Activated naive CD8-positive, alpha-beta T cell treated with anti-CD3 and anti-CD28 coated beads, Interleukin-2, amount 50 U/mL, for 16 hours (primary cell): Measurements from ENCODE around the gene HNRNPL.
"Not testable (repeated sequence)": the region's sequence is repeated elsewhere in the genome, so short reads cannot be mapped to it uniquely, and the experiment has no call there.

ENCODE experiments used
- DNase-seq: peaks from one replicate; pipeline ENCODE4 v3.0.0-alpha.2; 2020; ENCODE audit warnings: low read depth, low spot score

HNRNPL gene

GRCh38 chr19:38869836-38870607, 20.2 kb upstream of the HNRNPL start:
- DNase-seq: peak; percentile 86

GRCh38 chr19:38869160-38869835, 19.5 kb upstream of the HNRNPL start:
- no peak for DNase-seq

- DNase-seq: no peak
Observed at GRCh38 chr19:38868551-38868950, 18.8 kb upstream of the HNRNPL start.

GRCh38 chr19:38867171-38867780, 17.5 kb upstream of the HNRNPL start:
- DNase-seq: no peak

- no peak for DNase-seq
Observed at GRCh38 chr19:38862321-38863059, 12.7 kb upstream of the HNRNPL start.

- DNase-seq: no peak
Observed at GRCh38 chr19:38861368-38861767, 11.6 kb upstream of the HNRNPL start.

- not testable (repeated sequence) for DNase-seq
Observed at GRCh38 chr19:38859631-38860204, 9.9 kb upstream of the HNRNPL start.

- DNase-seq: no peak
Observed at GRCh38 chr19:38856813-38857212, 7.0 kb upstream of the HNRNPL start.

- not testable (repeated sequence) for DNase-seq
Observed at GRCh38 chr19:38855751-38856150, 6.0 kb upstream of the HNRNPL start.

GRCh38 chr19:38854961-38855360, 5.2 kb upstream of the HNRNPL start:
- not testable (repeated sequence) for DNase-seq

- DNase-seq: no peak
Observed at GRCh38 chr19:38853214-38853613, 3.4 kb upstream of the HNRNPL start.

- DNase-seq: no peak
Observed at GRCh38 chr19:38852231-38853044, 2.7 kb upstream of the HNRNPL start.

- DNase-seq: peak; percentile 78
Observed at GRCh38 chr19:38851622-38852230, 1.9 kb upstream of the HNRNPL start.

- DNase-seq: no peak
Observed at GRCh38 chr19:38850976-38851621, 1.3 kb upstream of the HNRNPL start.

- DNase-seq: no peak
Observed at GRCh38 chr19:38850436-38850975, 720 bp upstream of the HNRNPL start.

GRCh38 chr19:38849147-38849859, 483 bp downstream of the HNRNPL start:
- DNase-seq: peak; percentile 97

GRCh38 chr19:38848299-38849146, 1.3 kb downstream of the HNRNPL start:
- no peak for DNase-seq

- no peak for DNase-seq
Observed at GRCh38 chr19:38846097-38846496, 3.7 kb downstream of the HNRNPL start.
